Stimulated activated CD4-positive, alpha-beta T cell treated with anti-CD3 and anti-CD28 coated beads, Interleukin-2, amount 100 ng/mL, for 4 hours (primary cell): ENCODE results near the gene RAC2.
A peak's percentile ranks its signal among the peaks of the same experiment; 100 is the strongest.

ENCODE experiments used
- DNase-seq: peaks from one replicate; pipeline ENCODE4 v3.0.0-alpha.2; 2020; ENCODE audit warnings: low read depth

The RAC2 gene

DNA sequence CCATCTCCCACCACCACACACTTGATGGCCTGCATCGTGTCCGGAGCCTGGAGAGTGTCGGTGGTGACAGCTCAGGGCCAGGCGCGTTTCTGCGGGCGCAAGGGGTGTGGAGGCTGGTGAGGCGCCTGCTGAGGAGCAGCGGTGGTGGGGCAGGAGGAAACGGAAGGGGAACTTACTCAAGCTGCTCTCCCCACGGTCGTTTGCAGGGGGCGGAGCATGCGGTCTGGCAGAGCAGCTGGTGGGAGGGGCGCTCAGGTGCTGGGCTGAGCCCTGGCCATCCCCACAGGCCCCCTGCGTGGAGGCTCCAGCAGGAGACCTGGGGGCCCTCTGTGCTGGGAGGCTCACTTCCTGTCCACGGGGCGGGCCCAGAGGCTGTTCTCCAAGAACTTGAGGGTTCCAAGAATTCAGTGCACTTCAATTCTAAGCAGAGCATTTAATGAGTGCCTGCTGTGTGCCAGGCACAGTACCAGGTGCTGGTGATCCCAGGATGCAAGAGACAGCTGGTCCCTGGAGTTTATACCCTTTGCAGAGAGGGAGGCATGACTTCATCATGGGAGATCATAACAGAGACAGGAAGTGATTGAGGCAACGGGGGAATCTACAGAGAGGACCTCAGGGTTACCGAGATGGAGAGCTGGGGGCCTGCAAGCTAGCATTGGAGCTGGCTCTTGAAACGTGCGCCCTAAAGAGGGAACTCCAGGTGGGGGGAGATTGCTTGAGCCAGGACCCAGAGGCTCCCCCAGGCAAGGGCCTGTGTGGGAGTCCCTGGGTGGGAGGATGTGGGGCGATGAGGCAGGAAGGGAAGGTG, at the start of gene RAC2:
Gene RAC2 (minus strand): TSS at position 156 of the 808 bp plus-strand sequence. CDS start 121 bp downstream, at position 35.
- DNase-seq, result peak; percentile 86

- no peak for DNase-seq
Measured at GRCh38 chr22:37293172-37293571, 49.1 kb upstream of the RAC2 start.

DNA sequence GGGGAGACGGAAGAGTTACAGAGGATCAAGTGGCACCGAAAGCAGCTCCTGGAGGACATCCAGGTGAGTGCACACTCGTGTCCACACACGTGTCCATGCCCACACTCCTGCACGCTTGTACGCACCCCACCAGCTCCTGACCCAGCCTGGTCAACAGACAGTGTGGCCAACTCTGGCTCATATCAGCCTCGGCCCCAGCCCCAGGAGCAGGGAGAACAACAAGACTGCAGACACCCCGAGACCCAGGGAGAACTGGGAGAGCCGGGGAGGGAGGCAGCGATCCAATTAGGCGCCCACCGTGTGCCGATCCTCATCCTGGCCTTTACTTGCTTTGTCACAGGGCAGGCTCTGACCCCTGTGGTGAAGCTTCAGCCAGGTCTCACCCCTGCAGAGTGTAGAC, 48.6 kb upstream of the RAC2 start:
- no peak for DNase-seq

GRCh38 chr22:37291559-37292298, 47.7 kb upstream of the RAC2 start:
- no peak for DNase-seq

- DNase-seq, result no peak
Measured at GRCh38 chr22:37290737-37291136, 46.7 kb upstream of the RAC2 start.

DNA sequence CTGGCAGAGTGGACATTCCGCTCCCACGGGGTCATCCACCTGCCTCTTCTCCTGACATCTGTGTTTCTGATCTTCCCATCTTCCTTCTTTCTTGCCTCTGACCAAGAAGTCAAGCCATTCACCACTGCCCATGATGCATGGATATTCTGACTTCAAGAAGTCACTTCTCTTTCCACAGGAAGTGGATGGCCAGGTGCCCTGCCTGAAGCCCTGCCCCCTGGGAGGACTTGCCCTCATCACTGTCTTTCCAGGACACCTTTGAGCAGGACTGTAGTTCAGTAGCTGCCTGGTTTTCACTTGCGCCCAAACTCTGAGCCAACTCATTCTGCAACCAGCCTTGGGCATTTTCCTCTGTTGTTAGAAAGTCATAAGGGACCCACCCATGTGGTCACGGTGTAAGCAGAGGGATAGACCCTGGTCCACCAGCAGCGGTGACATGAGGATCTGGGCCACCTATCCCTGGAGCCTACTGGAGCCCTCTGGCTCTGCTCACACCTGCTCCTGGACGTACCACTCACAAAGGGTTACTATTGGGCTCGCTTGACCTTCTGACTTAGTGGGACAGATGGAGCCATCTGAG, 45.2 kb upstream of the RAC2 start:
- DNase-seq, result no peak

GRCh38 chr22:37288521-37288920, 44.5 kb upstream of the RAC2 start:
- DNase-seq, result no peak

- DNase-seq, result no peak
Measured at GRCh38 chr22:37287550-37287951, 43.5 kb upstream of the RAC2 start.

DNA sequence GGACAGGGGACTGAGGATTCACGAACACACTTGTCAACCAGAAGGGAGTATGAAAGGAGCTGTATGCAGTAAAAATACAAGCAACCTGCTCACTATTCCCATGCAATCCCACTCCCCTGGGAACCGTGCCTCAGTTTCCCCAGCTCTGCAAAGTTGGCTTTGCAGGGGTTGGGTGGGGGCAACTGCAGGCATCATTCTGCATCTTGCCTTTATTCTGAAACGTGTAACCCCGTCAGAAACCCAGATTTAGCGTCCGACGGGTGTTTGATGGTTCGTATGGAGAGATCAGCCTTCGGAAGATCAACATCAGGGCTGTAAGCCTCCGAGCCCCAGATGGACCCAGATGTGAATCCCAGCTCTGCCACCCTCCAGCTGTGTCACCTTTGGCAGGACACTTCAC, 41.9 kb upstream of the RAC2 start:
- DNase-seq, result no peak

GRCh38 chr22:37284805-37285355, 40.8 kb upstream of the RAC2 start:
- no peak for DNase-seq

DNA sequence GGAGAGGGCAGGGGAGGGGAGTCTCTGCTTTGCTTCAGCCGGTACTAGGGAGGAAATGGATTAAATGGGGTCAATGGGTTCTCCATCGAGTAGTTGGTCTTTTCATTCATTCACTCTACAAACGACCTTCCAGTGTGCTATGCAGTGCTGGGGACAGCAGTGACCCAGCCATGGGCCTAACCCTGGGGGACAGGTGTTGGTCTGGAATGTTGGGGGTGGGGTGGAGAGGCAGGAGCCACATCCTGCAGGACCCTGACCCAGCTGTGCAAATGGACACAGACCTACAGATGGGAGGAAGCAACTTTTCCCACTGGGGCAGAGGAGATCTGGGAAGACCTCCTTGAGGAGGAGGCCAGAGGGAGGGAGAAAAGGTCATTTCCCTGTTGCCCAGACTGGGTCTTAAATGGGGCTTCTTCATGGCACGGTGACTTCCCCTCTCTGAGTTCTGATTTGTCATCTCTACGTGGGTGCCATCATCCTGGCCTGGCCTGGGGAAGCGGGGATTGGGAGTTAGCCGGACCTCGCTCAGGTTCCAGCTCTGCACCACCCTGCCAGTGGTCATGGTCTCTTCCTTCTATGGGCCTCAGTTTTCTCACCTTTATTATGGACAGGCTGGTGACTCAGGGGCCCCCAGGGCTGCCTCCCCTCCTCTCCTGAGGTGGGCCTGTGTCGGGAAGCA, 40.2 kb upstream of the RAC2 start:
- no peak for DNase-seq

DNA sequence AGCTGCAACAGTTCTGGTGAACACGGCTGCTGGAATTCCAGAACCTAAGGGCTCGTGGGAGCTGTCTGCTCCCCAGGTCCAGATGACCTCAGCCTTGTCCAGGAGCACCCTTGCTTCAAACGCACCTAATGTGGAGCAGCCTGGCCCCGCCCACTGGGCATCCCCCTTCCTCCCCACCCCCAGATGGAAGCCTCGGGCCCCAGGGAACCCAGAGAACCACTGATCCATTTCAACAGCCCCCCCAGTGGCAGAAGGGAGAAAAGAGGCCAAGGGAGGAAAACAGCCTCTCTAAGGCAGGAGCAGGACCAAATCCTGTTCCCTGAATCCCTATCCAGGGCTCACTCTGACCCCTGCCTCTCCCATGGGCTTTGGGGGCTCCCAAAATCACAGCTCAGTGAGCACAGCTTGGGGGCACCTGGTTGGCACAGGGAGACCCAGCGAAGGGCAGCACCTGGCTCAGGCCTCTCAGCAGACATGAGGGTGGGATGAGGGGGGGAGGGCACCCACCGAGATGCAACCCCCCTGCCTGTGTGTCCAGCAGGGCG, 39.4 kb upstream of the RAC2 start:
- no peak for DNase-seq

DNA sequence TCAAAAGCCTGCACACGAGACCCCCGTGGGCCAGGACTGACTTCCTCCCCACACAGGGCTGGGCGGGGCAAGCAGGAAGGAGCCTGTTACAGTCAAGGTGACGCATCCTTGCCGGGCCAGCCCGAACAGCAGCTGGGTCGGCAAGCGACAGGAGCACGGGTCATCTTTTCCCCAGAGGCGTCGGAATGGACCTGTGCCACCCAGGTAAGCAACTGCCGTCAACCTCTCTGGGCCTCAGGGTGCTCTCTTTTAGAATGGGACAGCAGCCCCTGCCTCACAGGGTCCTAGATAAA, 38.3 kb upstream of the RAC2 start, which contains the start of gene CYTH4:
Gene CYTH4 (plus strand): TSS at position 124 of the 293 bp plus-strand sequence. CDS start 62 bp downstream, at position 186.
- DNase-seq, result peak; percentile 63

DNA sequence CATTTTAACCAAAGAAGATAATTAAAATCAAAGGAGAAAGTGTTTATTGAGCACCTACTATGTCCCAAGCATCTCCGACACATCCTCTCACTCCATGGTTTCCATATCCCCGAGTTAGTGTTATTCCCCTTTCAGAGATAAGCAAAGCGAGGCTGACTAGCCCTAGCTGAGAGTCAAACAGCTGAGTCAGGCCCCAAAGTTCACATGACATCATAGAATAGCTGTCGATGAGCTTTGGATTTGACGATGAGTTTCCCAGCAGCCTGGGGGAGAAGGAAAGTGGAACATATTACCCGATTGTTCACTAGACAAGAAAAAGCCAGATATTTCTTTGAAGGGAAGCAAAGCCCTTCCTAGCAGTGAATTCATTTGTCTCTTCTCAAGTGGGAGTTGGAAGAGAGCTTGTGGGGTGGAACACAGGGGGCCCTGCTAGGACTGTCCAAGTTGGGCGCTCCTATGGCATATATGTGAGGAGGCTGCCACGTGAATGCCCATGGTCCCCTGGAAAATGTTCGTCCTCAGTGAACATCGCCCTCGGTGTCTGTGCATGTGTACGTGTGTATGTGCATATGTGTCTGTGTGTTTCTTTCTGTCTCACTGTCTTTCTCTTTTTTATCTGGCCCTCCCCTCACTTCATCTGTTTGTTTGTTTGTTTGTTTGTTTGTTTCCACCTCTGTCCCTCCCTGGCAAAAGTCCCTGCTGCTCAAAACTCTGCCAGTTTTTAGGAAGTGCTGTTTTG, 37.7 kb upstream of the RAC2 start:
- DNase-seq, result no peak

DNA sequence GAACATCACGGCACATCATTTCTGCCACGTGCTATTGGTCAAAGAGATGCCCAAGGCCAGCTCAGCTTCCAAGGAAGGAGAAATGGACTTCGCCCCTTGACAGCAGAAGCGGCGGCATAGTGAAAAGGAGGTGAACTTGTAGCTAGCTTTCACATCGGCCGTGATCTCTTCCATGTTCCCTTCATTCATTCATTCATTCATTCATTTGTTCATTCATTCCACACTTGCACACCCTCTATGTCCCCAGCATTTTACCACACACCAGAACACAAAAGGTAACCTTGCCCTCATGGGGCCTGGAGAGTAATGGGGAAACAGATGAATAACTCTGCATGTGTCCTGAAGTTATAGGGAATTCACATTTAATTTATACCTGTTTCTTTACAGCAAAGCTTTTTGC, 37.1 kb upstream of the RAC2 start:
- DNase-seq, result no peak

GRCh38 chr22:37280718-37281117, 36.6 kb upstream of the RAC2 start:
- DNase-seq, result no peak

DNA sequence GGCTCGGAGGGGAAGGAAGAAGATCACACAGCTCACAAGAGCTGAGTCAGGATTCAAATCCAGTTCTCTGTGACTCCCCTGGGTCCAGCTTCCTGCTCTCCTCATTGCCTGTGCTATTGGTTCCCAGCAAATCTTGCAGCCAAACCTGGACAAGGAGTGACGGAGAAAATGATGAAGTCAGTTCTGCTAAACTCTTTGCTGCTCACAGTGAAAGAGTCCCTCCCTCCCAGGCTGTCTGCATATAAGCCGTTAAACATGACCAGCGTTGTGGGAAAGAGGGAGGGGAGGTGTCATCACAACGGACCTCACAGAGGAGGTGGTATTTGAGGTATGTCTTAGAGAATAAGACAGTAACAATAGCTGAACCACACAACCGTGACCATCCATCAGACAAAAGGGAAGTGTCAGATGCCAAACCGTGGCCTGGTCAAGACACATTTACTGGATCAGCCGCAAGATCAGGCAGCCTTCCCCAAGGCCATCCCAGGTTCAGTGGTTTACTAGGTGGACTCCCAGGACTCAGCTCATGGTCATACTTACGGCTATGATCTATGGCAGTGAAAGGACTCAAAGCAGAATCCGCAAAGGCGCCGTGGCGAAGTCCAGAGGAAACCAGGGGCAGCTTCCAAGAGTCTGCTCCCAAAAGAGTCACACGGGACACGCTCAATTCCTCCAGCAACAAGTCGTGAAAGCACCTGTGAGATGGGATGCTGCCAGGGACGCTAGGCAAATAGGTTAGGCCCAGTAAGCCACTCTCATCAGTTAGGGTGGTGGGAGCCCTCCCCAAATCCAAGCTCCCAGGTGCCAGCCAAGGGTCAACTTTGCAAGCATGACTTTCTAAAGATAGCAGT, 35.5 kb upstream of the RAC2 start:
- DNase-seq, result no peak

DNA sequence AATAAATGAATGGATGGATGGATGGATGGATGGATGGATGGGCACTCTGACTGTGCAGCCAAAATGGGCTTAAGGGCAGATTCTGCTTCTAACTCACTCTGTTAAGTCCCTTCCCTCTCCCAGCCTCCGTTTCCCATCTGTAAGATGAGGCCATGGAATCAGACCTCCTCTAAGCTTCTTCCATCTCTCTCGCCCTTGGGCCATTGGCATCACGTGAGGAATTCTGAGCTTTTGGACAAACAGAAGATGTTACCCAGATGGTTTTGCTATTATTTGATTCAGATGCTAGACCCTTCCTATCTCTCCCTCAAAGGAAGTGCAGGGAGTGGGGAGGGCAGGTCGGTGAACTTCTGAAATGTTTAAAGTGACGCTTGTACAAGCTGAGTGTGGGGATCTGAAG, 34.2 kb upstream of the RAC2 start:
- no peak for DNase-seq

DNA sequence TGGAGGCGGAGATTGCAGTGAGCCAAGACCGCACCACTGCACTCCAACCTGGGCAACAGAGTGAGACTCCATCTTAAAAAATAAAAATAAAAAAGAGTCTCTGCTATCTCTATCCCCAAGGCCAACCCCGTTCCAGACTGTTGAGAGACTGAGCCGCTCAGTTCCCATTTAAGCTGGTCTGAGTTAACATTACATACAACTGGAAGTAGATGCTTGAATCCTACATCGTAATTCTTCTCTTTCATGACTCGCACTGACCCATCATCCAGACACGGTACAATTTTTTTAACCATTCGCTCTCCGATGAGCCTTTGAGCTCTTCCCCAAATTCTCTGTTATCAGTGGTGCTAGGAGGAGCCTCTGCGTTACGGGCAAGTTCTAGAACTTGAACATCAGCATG, 33.3 kb upstream of the RAC2 start:
- no peak for DNase-seq

- no peak for DNase-seq
Measured at GRCh38 chr22:37276776-37277175, 32.7 kb upstream of the RAC2 start.
